Adrenal gland (tissue), 12 donors: ENCODE measurements around the gene PACS2. TPM values are rescaled to one million over a fixed set of nuclear protein-coding genes. Genes with fewer than 3 reads are reported as not detected.

ENCODE experiments used
- DNase-seq, 7 donors: peaks; one replicate each; pipeline ENCODE4 v3.0.0-alpha.2; 2019 to 2020
- H3K27ac ChIP-seq, 5 donors: fragments of 200-600 bp; sonication (generic) in 4 of 5; 1 replicate in 3 of 5; 2 replicates in 2 of 5; pipeline versions ENCODE4 v1.5.1 to v1.8.0; 2016 to 2020; ENCODE audit warnings: mild to moderate bottlenecking in 1 of 5
- H3K27me3 ChIP-seq: fragments of 200-600 bp; 2 replicates; pipeline ENCODE4 v1.8.0; 2021
- H3K36me3 ChIP-seq, 2 donors: fragments of 200-600 bp; replicated peaks in 1 of 2; 1 replicate in 1 of 2; 2 replicates in 1 of 2; pipeline versions ENCODE4 v1.5.1 to v1.8.0; 2018 to 2022
- H3K4me1 ChIP-seq, 2 donors: fragments of 200-600 bp; replicated peaks in 1 of 2; 1 replicate in 1 of 2; 2 replicates in 1 of 2; pipeline versions ENCODE4 v1.5.1 to v1.8.0; 2018 to 2021
- H3K4me3 ChIP-seq, 4 donors: fragments of 200-600 bp; sonication (generic) in 3 of 4; one replicate each; pipeline ENCODE4 v1.5.1; 2016 to 2018
- H3K9me3 ChIP-seq, 3 donors: fragments of 200-600 bp; sonication (generic) in 1 of 3; replicated peaks in 1 of 3; 1 replicate in 2 of 3; 2 replicates in 1 of 3; pipeline versions ENCODE4 v1.5.1 to v1.8.0; 2016 to 2021
- CTCF ChIP-seq, 6 experiments: fragments of 450-650 bp in 4 of 6; fragments of 200-600 bp in 2 of 6; sonication (generic) in 1 of 6; IDR thresholded peaks; 1 replicate in 5 of 6; 2 replicates in 1 of 6; pipeline versions ENCODE4 v1.5.1 to v1.8.0; 2016 to 2021; ENCODE audit warnings: antibody characterized with exemption in 6 of 6, mild to moderate bottlenecking in 2 of 6, moderate library complexity in 1 of 6
- POLR2A ChIP-seq, 2 donors: fragments of 450-650 bp; IDR thresholded peaks; one replicate each; pipeline ENCODE4 v1.6.1; 2017; ENCODE audit warnings: antibody characterized with exemption in 2 of 2, mild to moderate bottlenecking in 2 of 2, moderate library complexity in 1 of 2
- WGBS, 4 donors: extraction: QIAGEN DNeasy Blood & Tissue Kit in 2 of 4; methylation state at CpG; one replicate each; pipeline versions ENCODE4 v1.1.5 to v1.1.7; 2013 to 2017; 5-methylcytosine and 5-hydroxymethylcytosine counted together
- intact Hi-C, 2 donors: fragments of 100-400 bp; cut with DNase I; formaldehyde crosslinking; loops; one replicate each; pipeline versions ENCODE4 v1.14.1 to v1.15.0; 2022 to 2023
- polyA plus RNA-seq, 3 donors: library from polyadenylated mRNA; stranded (reverse); fragments of 200-250 nt in 2 of 3; fragments of 350-450 nt in 1 of 3; fragmentation: Illumina TruSeq in 1 of 3; extraction: RNeasy Lipid Tissue Mini Kit (QIAGEN cat#74804) in 1 of 3; gene quantifications; one replicate each; pipeline ENCODE4 v1.2.3, GENCODE V29; 2013 to 2014
- total RNA-seq, 9 donors: library from RNA; depleted of rRNA in 4 of 9; stranded (reverse); fragments of >200 nt in 4 of 9; fragments of 120-200 nt in 1 of 9; fragmentation: NEBNext Ultra II Directional in 1 of 9; extraction: Animal tissue kit (Norgen Biotek cat#: 25700) in 1 of 9; gene quantifications; one replicate each; pipeline versions ENCODE4 v1.1.0 to v1.2.4, GENCODE V29; 2013 to 2023
- donor health status: healthy with polysubstance abuse.
- donor health status: Bipolar disorder and iron deficiency.
- donor health status: DM: yes; HTN: yes; CAD: no.
- donor health status: DM: no; HTN: no; CAD: no.
- donor health status: DM: no; HTN: no; CAD: no.
- donor health status: DM: yes; HTN: yes; CAD: no.

Gene PACS2
- total and polyA plus RNA-seq, 12 donors, result 19.5 to 221 (median 81.1) TPM

- WGBS, 4 donors, result 78 to 89% (median 86%) methylated on average over 4 to 6 of the region's 6 CpGs
- no peak for DNase-seq
- no peaks in the 10 kb centered on the region for H3K36me3 ChIP-seq
Measured at GRCh38 chr14:105303949-105304348, 10.6 kb upstream of the PACS2 start.

GRCh38 chr14:105304565-105304964 lies 10.0 kb upstream of the PACS2 start:
- Histone ChIP-seq H3K4me1 (peaks cover 5 to 12% of the 10 kb centered on the region in 2 donors), H3K27ac (no peak overlapping the region), H3K9me3 (no peaks in the 10 kb centered on the region), H3K27me3 (no peaks in the 10 kb centered on the region), H3K36me3 (no peaks in the 10 kb centered on the region), H3K4me3 (no peak overlapping the region)
- WGBS, 4 donors, result 82 to 87% (median 84%) methylated on average over 7 to 9 of the region's 9 CpGs
- intact Hi-C loops, result no loop called here
- no peak for TF ChIP-seq POLR2A (IDR thresholded peaks at IDR 0.05)
- DNase-seq, result no peak

More at GRCh38 chr14:105303949-105304348, 10.6 kb upstream of the PACS2 start:
- Histone ChIP-seq H3K4me1 (peaks cover 5 to 15% of the 10 kb centered on the region in 2 donors), H3K9me3 (no peaks in the 10 kb centered on the region), H3K4me3 (no peak overlapping the region), H3K27ac (no peak overlapping the region), H3K27me3 (no peaks in the 10 kb centered on the region)
- intact Hi-C loops, result no loop called here
- TF ChIP-seq CTCF (IDR thresholded peaks at IDR 0.05) (no peak), POLR2A (IDR thresholded peaks at IDR 0.05) (no peak)

GRCh38 chr14:105305345-105305744 lies 9.2 kb upstream of the PACS2 start:
- no peak overlapping the region for H3K27ac ChIP-seq
- H3K4me1 ChIP-seq, result peaks cover 0 to 5% of the 10 kb centered on the region in 2 donors
- no peaks in the 10 kb centered on the region for H3K27me3 ChIP-seq
- WGBS, 4 donors, result 71 to 81% (median 76%) methylated on average over 7 to 9 of the region's 9 CpGs
- H3K36me3 ChIP-seq, result no peaks in the 10 kb centered on the region
- H3K9me3 ChIP-seq, result no peaks in the 10 kb centered on the region
- intact Hi-C loops, result no loop called here
- no peak for TF ChIP-seq CTCF (IDR thresholded peaks at IDR 0.05)
- TF ChIP-seq POLR2A (IDR thresholded peaks at IDR 0.05), result no peak
- H3K4me3 ChIP-seq, result no peak overlapping the region
- DNase-seq, result no peak

GRCh38 chr14:105305791-105306190 lies 8.8 kb upstream of the PACS2 start:
- Histone ChIP-seq H3K27me3 (no peaks in the 10 kb centered on the region), H3K4me1 (peaks cover 0 to 5% of the 10 kb centered on the region in 2 donors), H3K27ac (no peak overlapping the region), H3K4me3 (no peak overlapping the region), H3K36me3 (no peaks in the 10 kb centered on the region), H3K9me3 (no peaks in the 10 kb centered on the region)
- no peak for DNase-seq
- WGBS, 4 donors, result 60 to 89% (median 83%) methylated on average over 4 to 9 of the region's 9 CpGs
- intact Hi-C loops, result no loop called here
- TF ChIP-seq POLR2A (IDR thresholded peaks at IDR 0.05) (no peak), CTCF (IDR thresholded peaks at IDR 0.05) (no peak)

DNA sequence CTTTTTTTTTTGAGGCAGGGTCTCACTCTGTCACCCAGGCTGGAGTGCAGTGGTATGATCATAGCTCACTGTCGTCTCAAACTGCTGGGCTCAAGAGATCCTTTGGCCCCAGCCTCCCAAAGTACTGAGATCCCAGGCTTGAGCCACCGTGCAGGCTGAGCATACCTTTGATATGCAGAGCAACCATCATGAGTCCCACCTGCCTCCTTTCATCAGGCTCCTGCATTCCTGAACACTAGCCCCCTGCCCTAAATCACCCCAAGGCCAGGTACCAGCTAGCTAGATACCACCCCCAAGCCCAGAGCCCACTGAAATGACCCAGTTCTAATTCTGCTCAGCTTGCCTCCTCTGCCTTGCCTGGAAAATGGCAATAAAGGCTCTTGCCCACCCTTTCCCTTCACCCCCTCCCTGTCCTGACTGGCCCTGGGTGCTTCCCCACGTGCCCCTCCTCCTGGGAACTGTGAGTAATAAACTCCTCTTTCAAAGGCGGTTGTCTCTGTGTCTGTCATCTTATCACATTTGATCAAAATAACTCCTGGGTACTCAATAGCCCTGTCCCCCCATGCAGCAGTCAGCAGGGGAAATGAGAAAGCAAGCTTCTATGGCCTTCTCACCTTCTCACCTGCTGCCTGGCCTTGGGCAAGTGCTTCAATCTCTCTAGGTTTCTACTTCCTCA lies 7.4 kb upstream of the PACS2 start:
- Histone ChIP-seq H3K9me3 (no peaks in the 10 kb centered on the region), H3K27ac (no peak overlapping the region), H3K4me3 (no peak overlapping the region), H3K4me1 (no peaks in the 10 kb centered on the region), H3K36me3 (no peaks in the 10 kb centered on the region), H3K27me3 (no peaks in the 10 kb centered on the region)
- WGBS, 4 donors, result 78 to 87% (median 82%) methylated on average over 4 of the region's 4 CpGs
- intact Hi-C loops, result no loop called here
- TF ChIP-seq POLR2A (IDR thresholded peaks at IDR 0.05), result no peak
- TF ChIP-seq CTCF (IDR thresholded peaks at IDR 0.05), result no peak
- no peak for DNase-seq
